Liver (tissue), 9 donors: Measurements from ENCODE around the gene NKX2-3. TPM values are rescaled to one million over a fixed set of nuclear protein-coding genes. Genes with fewer than 3 reads are reported as not detected.

ENCODE experiments used
- DNase-seq: peaks from one replicate; pipeline ENCODE4 v3.0.0-alpha.2; 2017; ENCODE audit warnings: low spot score
- H3K27ac ChIP-seq, 2 donors: one replicate each; pipeline ENCODE4 v1.7.0; 2013; ENCODE audit warnings: inconsistent platforms in 2 of 2, low read length in 2 of 2, control low read depth in 1 of 2, low read depth in 1 of 2, mild to moderate bottlenecking in 1 of 2
- H3K27me3 ChIP-seq, 4 donors: one replicate each; pipeline versions ENCODE4 v1.6.1 to v1.7.0; 2013; ENCODE audit warnings: low read length in 3 of 4, inconsistent platforms in 1 of 4, mild to moderate bottlenecking in 1 of 4, moderate library complexity in 1 of 4; ENCODE audit not compliant: control insufficient read depth in 4 of 4, insufficient read depth in 4 of 4
- H3K36me3 ChIP-seq, 4 donors: one replicate each; pipeline versions ENCODE4 v1.6.1 to v1.7.0; 2013; ENCODE audit warnings: low read length in 3 of 4, mild to moderate bottlenecking in 3 of 4, low read depth in 1 of 4, moderate library complexity in 1 of 4; ENCODE audit not compliant: control insufficient read depth in 4 of 4, insufficient read depth in 3 of 4
- H3K4me1 ChIP-seq, 4 donors: one replicate each; pipeline versions ENCODE4 v1.6.1 to v1.7.0; 2013; ENCODE audit warnings: low read length in 3 of 4, mild to moderate bottlenecking in 3 of 4, moderate library complexity in 1 of 4; ENCODE audit not compliant: control insufficient read depth in 4 of 4, insufficient read depth in 4 of 4
- H3K4me3 ChIP-seq, 3 donors: one replicate each; pipeline versions ENCODE4 v1.6.1 to v1.7.0; 2013; ENCODE audit warnings: low read length in 3 of 3, control low read depth in 1 of 3, low read depth in 1 of 3, mild to moderate bottlenecking in 1 of 3
- H3K9ac ChIP-seq, 2 donors: one replicate each; pipeline ENCODE4 v1.7.0; 2013; ENCODE audit warnings: low read length in 2 of 2, mild to moderate bottlenecking in 2 of 2, moderate library complexity in 2 of 2, control low read depth in 1 of 2, low read depth in 1 of 2
- H3K9me3 ChIP-seq, 4 donors: one replicate each; pipeline versions ENCODE4 v1.6.1 to v1.7.0; 2013; ENCODE audit warnings: low read length in 3 of 4; ENCODE audit not compliant: control insufficient read depth in 4 of 4
- EGR1 ChIP-seq, 2 donors: IDR thresholded peaks; 2 replicates each; pipeline ENCODE4 v1.6.1; 2016 to 2018; ENCODE audit warnings: antibody characterized with exemption in 2 of 2, low read depth in 2 of 2
- FOXA1 ChIP-seq: IDR thresholded peaks from 2 replicates; pipeline ENCODE4 v1.6.1; 2016; ENCODE audit warnings: antibody characterized with exemption
- FOXA2 ChIP-seq: IDR thresholded peaks from 2 replicates; pipeline ENCODE4 v1.6.1; 2016; ENCODE audit warnings: antibody characterized with exemption
- GABPA ChIP-seq, 2 donors: IDR thresholded peaks in 1 of 2; conservative IDR thresholded peaks in 1 of 2; 2 replicates each; pipeline ENCODE4 v1.6.1; 2016; ENCODE audit warnings: antibody characterized with exemption in 2 of 2, mild to moderate bottlenecking in 1 of 2, moderate library complexity in 1 of 2
- HNF4A ChIP-seq, 2 donors: conservative IDR thresholded peaks; 2 replicates each; pipeline ENCODE4 v1.6.1; 2016; ENCODE audit warnings: antibody characterized with exemption in 2 of 2, mild to moderate bottlenecking in 2 of 2
- HNF4G ChIP-seq: IDR thresholded peaks from 2 replicates; pipeline ENCODE4 v1.6.1; 2016; ENCODE audit warnings: antibody characterized with exemption
- JUND ChIP-seq, 2 donors: IDR thresholded peaks; 2 replicates each; pipeline ENCODE4 v1.6.1; 2016; ENCODE audit warnings: antibody characterized with exemption in 2 of 2
- NR2F2 ChIP-seq: IDR thresholded peaks from 2 replicates; pipeline ENCODE4 v1.6.1; 2016; ENCODE audit warnings: antibody characterized with exemption
- RAD21 ChIP-seq, 2 donors: IDR thresholded peaks; 2 replicates each; pipeline ENCODE4 v1.6.1; 2016; ENCODE audit warnings: antibody characterized with exemption in 2 of 2, mild to moderate bottlenecking in 2 of 2
- RXRA ChIP-seq, 2 donors: IDR thresholded peaks; 2 replicates each; pipeline ENCODE4 v1.6.1; 2017 to 2018; ENCODE audit warnings: antibody characterized with exemption in 2 of 2, mild to moderate bottlenecking in 1 of 2
- SP1 ChIP-seq: IDR thresholded peaks from 2 replicates; pipeline ENCODE4 v1.6.1; 2018; ENCODE audit warnings: antibody characterized with exemption, mild to moderate bottlenecking
- TAF1 ChIP-seq: conservative IDR thresholded peaks from 2 replicates; pipeline ENCODE4 v1.6.1; 2016; ENCODE audit warnings: antibody characterized with exemption, mild to moderate bottlenecking
- YY1 ChIP-seq: IDR thresholded peaks from 2 replicates; pipeline ENCODE4 v1.6.1; 2016; ENCODE audit warnings: antibody characterized with exemption, mild to moderate bottlenecking
- WGBS: extraction: QIAGEN DNeasy Blood & Tissue Kit; methylation state at CpG from one replicate; pipeline ENCODE4 v1.1.7; 2013; 5-methylcytosine and 5-hydroxymethylcytosine counted together
- polyA plus RNA-seq, 2 donors: library from polyadenylated mRNA; stranded (reverse) in 1 of 2; unstranded in 1 of 2; fragments of 200-250 nt in 1 of 2; fragments of >200 nt in 1 of 2; fragmentation: Nextera tagmentation in 1 of 2; extraction: Ambion mirVana in 1 of 2; gene quantifications; one replicate each; pipeline versions ENCODE4 v1.2.1 to v1.2.3, GENCODE V29; 2013 to 2015
- total RNA-seq, 2 donors: library from RNA; depleted of rRNA; stranded (reverse); fragments of >200 nt; gene quantifications; one replicate each; pipeline ENCODE4 v1.2.3, GENCODE V29; 2014
- TF ChIP-seq, protein P1 (sequence below): fragments of 150-350 bp; IDR thresholded peaks from 2 replicates; pipeline ENCODE4 v1.5.1; 2017; ENCODE audit warnings: improper control_type of control experiment, low read depth, low read length; ENCODE audit not compliant: missing input control
- TF ChIP-seq, protein P2 (sequence below): IDR thresholded peaks from 2 replicates; pipeline ENCODE4 v1.6.1; 2016; ENCODE audit warnings: antibody characterized with exemption
- TF ChIP-seq, protein P3 (sequence below): IDR thresholded peaks from 2 replicates; pipeline ENCODE4 v1.6.1; 2016; ENCODE audit warnings: antibody characterized with exemption, mild to moderate bottlenecking
- TF ChIP-seq, protein P4 (sequence below): IDR thresholded peaks from 2 replicates; pipeline ENCODE4 v1.6.1; 2016; ENCODE audit warnings: antibody characterized with exemption
- donor health status: healthy.
- donor health status: healthy.
- donor health status: healthy.
- donor health status: healthy.
- donor health status: healthy.

NKX2-3 gene
- total and polyA plus RNA-seq, 4 donors, result 0.06 to 0.09 TPM; not detected in 2

DNA sequence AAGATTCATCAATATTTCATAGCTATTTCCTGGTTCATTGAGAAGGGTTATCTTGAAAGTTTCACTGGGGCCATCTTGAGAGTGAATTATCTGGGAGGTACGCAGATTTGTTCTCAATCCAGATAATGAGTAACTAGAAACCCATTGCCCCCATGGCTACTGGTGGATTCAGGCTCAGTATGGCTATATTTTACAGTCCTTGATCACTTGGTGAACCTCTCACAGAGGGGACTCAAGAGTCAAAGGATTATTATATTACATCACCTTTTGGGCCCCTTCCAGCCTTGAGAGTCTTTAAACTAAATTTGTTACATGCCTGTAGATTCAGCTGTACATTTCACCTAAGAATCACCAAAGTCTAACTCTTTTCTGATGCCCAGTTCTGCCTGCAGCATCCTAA lies 11.6 kb downstream of the NKX2-3 start:
- no peak for TF ChIP-seq JUND (IDR thresholded peaks at IDR 0.05)
- TF ChIP-seq, protein P1, sequence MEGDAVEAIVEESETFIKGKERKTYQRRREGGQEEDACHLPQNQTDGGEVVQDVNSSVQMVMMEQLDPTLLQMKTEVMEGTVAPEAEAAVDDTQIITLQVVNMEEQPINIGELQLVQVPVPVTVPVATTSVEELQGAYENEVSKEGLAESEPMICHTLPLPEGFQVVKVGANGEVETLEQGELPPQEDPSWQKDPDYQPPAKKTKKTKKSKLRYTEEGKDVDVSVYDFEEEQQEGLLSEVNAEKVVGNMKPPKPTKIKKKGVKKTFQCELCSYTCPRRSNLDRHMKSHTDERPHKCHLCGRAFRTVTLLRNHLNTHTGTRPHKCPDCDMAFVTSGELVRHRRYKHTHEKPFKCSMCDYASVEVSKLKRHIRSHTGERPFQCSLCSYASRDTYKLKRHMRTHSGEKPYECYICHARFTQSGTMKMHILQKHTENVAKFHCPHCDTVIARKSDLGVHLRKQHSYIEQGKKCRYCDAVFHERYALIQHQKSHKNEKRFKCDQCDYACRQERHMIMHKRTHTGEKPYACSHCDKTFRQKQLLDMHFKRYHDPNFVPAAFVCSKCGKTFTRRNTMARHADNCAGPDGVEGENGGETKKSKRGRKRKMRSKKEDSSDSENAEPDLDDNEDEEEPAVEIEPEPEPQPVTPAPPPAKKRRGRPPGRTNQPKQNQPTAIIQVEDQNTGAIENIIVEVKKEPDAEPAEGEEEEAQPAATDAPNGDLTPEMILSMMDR, result no peak
- no peak for TF ChIP-seq NR2F2
- TF ChIP-seq FOXA1, result no peak
- no peak for TF ChIP-seq RAD21 (IDR thresholded peaks at IDR 0.05)
- TF ChIP-seq SP1, result no peak
- TF ChIP-seq, protein P2, sequence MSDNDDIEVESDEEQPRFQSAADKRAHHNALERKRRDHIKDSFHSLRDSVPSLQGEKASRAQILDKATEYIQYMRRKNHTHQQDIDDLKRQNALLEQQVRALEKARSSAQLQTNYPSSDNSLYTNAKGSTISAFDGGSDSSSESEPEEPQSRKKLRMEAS, result no peak
- TF ChIP-seq, protein P3, sequence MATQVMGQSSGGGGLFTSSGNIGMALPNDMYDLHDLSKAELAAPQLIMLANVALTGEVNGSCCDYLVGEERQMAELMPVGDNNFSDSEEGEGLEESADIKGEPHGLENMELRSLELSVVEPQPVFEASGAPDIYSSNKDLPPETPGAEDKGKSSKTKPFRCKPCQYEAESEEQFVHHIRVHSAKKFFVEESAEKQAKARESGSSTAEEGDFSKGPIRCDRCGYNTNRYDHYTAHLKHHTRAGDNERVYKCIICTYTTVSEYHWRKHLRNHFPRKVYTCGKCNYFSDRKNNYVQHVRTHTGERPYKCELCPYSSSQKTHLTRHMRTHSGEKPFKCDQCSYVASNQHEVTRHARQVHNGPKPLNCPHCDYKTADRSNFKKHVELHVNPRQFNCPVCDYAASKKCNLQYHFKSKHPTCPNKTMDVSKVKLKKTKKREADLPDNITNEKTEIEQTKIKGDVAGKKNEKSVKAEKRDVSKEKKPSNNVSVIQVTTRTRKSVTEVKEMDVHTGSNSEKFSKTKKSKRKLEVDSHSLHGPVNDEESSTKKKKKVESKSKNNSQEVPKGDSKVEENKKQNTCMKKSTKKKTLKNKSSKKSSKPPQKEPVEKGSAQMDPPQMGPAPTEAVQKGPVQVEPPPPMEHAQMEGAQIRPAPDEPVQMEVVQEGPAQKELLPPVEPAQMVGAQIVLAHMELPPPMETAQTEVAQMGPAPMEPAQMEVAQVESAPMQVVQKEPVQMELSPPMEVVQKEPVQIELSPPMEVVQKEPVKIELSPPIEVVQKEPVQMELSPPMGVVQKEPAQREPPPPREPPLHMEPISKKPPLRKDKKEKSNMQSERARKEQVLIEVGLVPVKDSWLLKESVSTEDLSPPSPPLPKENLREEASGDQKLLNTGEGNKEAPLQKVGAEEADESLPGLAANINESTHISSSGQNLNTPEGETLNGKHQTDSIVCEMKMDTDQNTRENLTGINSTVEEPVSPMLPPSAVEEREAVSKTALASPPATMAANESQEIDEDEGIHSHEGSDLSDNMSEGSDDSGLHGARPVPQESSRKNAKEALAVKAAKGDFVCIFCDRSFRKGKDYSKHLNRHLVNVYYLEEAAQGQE, result no peak
- no peak for TF ChIP-seq YY1
- no peak for TF ChIP-seq HNF4A (conservative IDR thresholded peaks at IDR 0.05)
- TF ChIP-seq RXRA (IDR thresholded peaks at IDR 0.05), result no peak
- TF ChIP-seq HNF4G, result no peak
- TF ChIP-seq EGR1 (IDR thresholded peaks at IDR 0.05; ENCODE audit: low read depth in 2 of 2), result no peak
- TF ChIP-seq, protein P4, sequence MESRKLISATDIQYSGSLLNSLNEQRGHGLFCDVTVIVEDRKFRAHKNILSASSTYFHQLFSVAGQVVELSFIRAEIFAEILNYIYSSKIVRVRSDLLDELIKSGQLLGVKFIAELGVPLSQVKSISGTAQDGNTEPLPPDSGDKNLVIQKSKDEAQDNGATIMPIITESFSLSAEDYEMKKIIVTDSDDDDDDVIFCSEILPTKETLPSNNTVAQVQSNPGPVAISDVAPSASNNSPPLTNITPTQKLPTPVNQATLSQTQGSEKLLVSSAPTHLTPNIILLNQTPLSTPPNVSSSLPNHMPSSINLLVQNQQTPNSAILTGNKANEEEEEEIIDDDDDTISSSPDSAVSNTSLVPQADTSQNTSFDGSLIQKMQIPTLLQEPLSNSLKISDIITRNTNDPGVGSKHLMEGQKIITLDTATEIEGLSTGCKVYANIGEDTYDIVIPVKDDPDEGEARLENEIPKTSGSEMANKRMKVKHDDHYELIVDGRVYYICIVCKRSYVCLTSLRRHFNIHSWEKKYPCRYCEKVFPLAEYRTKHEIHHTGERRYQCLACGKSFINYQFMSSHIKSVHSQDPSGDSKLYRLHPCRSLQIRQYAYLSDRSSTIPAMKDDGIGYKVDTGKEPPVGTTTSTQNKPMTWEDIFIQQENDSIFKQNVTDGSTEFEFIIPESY, result no peak
- no peak for TF ChIP-seq GABPA (IDR thresholded peaks at IDR 0.05 in 1 of 2, conservative IDR thresholded peaks at IDR 0.05 in 1 of 2)
- no peak for TF ChIP-seq TAF1
- no peak for TF ChIP-seq FOXA2
- peaks cover 0 to 8% (median 6%) of the 10 kb centered on the region in 4 donors for H3K4me1 ChIP-seq
- no peak for DNase-seq
- H3K9ac ChIP-seq, result no peak overlapping the region
- H3K27ac ChIP-seq, result no peak overlapping the region
- H3K36me3 ChIP-seq, result no peaks in the 10 kb centered on the region
- H3K27me3 ChIP-seq, result peaks cover 2 to 25% (median 12%) of the 10 kb centered on the region in 4 donors
- no peaks in the 10 kb centered on the region for H3K9me3 ChIP-seq
- no peak overlapping the region for H3K4me3 ChIP-seq
- WGBS, result 63% methylated on average over 1 of the region's 1 CpG

DNA sequence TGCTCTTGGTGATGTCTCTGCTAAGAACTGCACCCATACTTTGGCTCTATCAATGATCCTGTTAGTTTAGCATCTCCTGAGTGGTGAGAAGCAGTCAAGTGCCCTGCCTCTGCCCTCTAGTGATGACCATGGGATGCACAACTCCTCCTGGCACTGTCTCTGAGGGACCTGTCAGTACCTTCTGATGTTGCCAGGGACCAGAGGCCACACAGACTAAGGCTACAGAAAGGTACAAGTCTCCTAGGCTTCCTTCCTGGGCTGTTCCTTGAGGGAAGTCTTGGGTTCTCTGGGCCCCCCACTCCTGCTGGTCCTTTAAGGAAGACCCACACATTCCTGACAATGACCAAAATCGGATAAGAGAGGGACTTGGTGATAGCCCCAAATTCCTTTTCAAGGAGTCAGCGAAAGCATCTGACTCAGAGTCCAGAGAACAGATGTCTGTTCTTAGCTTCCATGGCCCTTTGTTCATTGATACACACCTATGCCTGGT lies 15.3 kb downstream of the NKX2-3 start:
- no peaks in the 10 kb centered on the region for H3K4me1 ChIP-seq
- no peaks in the 10 kb centered on the region for H3K9me3 ChIP-seq
- H3K36me3 ChIP-seq, result no peaks in the 10 kb centered on the region
- DNase-seq, result no peak
- H3K27ac ChIP-seq, result no peak overlapping the region
- WGBS, result 59% methylated on average over 2 of the region's 2 CpGs
- TF ChIP-seq YY1 (no peak), JUND (IDR thresholded peaks at IDR 0.05) (no peak), TAF1 (no peak), RAD21 (IDR thresholded peaks at IDR 0.05) (peak; percentile 67 to 79)
- TF ChIP-seq, protein P1, result peak; percentile 33
- peaks cover 0 to 17% (median 5%) of the 10 kb centered on the region in 4 donors for H3K27me3 ChIP-seq
- H3K9ac ChIP-seq, result no peak overlapping the region
- no peak overlapping the region for H3K4me3 ChIP-seq
